ENCODE data around the gene ENO2.
A peak's percentile ranks its signal among the peaks of the same experiment; 100 is the strongest.
"Not testable (repeated sequence)": the region's sequence is repeated elsewhere in the genome, so short reads cannot be mapped to it uniquely, and the experiment has no call there.

The ENO2 gene

DNA sequence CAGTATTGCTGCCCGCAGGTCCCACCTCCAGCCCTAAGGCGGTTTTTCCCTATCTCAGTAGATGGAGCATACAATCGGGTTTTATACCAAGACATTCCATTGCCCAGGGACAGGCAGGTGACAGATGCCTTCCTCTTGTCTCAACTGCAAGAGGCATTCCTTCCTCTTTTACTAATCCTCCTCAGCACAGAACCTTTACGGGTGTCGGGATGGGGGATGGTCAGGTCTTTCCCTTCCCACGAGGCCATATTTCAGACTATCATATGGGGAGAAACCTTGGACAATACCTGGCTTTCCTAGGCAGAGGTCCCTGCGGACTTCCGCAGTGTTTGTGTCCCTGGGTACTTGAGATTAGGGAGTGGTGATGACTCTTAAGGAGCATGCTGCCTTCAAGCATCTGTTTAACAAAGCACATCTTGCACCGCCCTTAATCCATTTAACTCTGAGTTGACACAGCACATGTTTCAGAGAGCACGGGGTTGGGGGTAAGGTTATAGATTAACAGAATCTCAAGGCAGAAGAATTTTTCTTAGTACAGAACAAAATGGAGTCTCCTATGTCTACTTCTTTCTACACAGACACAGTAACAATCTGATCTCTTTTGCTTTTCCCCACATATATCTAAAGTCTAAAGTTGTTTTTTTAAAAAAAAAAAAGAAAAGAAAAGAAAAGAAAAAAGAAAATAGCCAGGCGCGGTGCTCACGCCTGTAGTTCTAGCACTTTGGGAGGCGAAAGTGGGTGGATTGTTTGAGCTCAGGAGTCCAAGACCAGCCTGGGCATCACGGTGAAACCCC, 28.0 kb upstream of the ENO2 start:
- H3K4me1 ChIP-seq (ENCODE audit: control insufficient read depth in 5 of 5, insufficient read depth in 5 of 5, low read length in 5 of 5); H3K4me3 ChIP-seq (ENCODE audit: low read depth in 1 of 5, low read length in 5 of 5); H3K9me3 ChIP-seq (ENCODE audit: control insufficient read depth in 5 of 5, low read length in 5 of 5); H3K27me3 ChIP-seq (ENCODE audit: control insufficient read depth in 5 of 5, insufficient read depth in 4 of 5, low read length in 5 of 5); H3K9ac ChIP-seq (ENCODE audit: low read length in 5 of 5); H3K27ac ChIP-seq (ENCODE audit: low read depth, low read length): not testable (repeated sequence)
- H3K36me3 ChIP-seq (ENCODE audit: control insufficient read depth in 5 of 5, insufficient read depth in 5 of 5, low read length in 5 of 5), result peaks cover 0 to 18% (median 7%) of the 10 kb centered on the region in 5 donors

DNA sequence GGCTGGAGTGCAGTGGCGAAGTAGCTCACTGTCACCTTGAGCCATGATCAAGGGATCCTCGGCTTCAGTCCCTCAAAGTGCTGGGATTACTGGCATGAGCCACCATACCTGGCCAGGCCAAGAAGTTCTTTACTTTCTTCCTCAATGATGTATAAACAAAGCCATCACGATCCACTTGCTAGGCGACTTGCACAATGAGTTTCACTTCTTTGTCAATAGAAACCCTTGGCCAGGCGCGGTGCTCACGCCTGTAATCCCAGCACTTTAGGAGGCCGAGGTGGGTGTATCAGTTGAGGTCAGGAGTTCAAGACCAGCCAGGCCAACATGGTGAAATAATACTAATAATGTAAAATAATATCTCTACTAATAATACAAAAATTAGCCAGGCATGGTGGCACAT, 26.9 kb upstream of the ENO2 start:
- no peak overlapping the region for H3K4me3 ChIP-seq (ENCODE audit: low read depth in 1 of 5, low read length in 5 of 5)
- peaks cover 0 to 18% (median 7%) of the 10 kb centered on the region in 5 donors for H3K36me3 ChIP-seq (ENCODE audit: control insufficient read depth in 5 of 5, insufficient read depth in 5 of 5, low read length in 5 of 5)
- no peaks in the 10 kb centered on the region for H3K27me3 ChIP-seq (ENCODE audit: control insufficient read depth in 5 of 5, insufficient read depth in 4 of 5, low read length in 5 of 5)
- no peak overlapping the region for H3K9ac ChIP-seq (ENCODE audit: low read length in 5 of 5)
- H3K9me3 ChIP-seq (ENCODE audit: control insufficient read depth in 5 of 5, low read length in 5 of 5), result no peaks in the 10 kb centered on the region
- H3K4me1 ChIP-seq (ENCODE audit: control insufficient read depth in 5 of 5, insufficient read depth in 5 of 5, low read length in 5 of 5), result peaks cover 0 to 13% (median 11%) of the 10 kb centered on the region in 5 donors
- H3K27ac ChIP-seq (ENCODE audit: low read depth, low read length), result no peak overlapping the region

DNA sequence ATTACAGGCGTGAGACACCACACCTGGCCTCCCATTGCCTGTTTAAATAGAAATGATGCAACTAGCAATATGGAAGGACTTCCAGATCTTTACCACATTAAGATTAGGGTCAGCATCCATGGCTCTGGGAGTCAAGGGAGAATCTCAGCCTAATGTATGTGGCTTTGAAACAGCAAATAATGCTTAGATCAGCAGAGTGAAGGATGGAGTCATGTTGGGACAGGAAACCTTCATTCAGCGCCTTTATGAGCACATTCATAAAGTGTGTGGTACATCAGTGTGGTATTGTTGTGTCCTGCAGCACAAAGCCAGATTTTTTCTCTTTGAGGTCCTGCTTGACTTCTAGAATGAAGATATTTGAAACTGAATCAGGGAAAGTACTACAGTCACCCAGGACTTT, 26.0 kb upstream of the ENO2 start:
- H3K9ac ChIP-seq (ENCODE audit: low read length in 5 of 5), result no peak overlapping the region
- no peaks in the 10 kb centered on the region for H3K9me3 ChIP-seq (ENCODE audit: control insufficient read depth in 5 of 5, low read length in 5 of 5)
- no peak overlapping the region for H3K27ac ChIP-seq (ENCODE audit: low read depth, low read length)
- H3K4me1 ChIP-seq (ENCODE audit: control insufficient read depth in 5 of 5, insufficient read depth in 5 of 5, low read length in 5 of 5), result peaks cover 0 to 13% (median 11%) of the 10 kb centered on the region in 5 donors
- H3K27me3 ChIP-seq (ENCODE audit: control insufficient read depth in 5 of 5, insufficient read depth in 4 of 5, low read length in 5 of 5), result no peaks in the 10 kb centered on the region
- peaks cover 0 to 18% (median 7%) of the 10 kb centered on the region in 5 donors for H3K36me3 ChIP-seq (ENCODE audit: control insufficient read depth in 5 of 5, insufficient read depth in 5 of 5, low read length in 5 of 5)
- H3K4me3 ChIP-seq (ENCODE audit: low read depth in 1 of 5, low read length in 5 of 5), result no peak overlapping the region

DNA sequence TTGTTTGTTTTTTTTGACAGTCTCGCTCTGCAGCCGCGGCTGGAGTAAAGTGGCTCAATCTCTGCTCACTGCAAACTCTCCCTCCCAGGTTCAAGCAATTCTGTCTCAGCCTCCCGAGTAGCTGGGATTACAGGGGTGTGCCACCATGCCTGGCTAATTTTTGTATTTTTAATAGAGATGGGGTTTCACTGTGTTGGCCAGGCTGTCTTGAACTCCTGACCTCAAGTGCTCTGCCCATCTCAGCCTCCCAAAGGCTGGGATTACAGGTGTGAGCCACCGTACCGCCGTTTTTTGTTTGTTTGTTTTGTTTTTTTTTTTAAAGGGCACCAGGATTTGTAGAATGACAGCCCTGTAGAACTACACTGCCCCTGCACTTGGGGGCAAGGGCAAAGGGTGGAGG, 25.6 kb upstream of the ENO2 start:
- H3K27ac ChIP-seq (ENCODE audit: low read depth, low read length); H3K9me3 ChIP-seq (ENCODE audit: control insufficient read depth in 5 of 5, low read length in 5 of 5); H3K9ac ChIP-seq (ENCODE audit: low read length in 5 of 5); H3K27me3 ChIP-seq (ENCODE audit: control insufficient read depth in 5 of 5, insufficient read depth in 4 of 5, low read length in 5 of 5); H3K4me3 ChIP-seq (ENCODE audit: low read depth in 1 of 5, low read length in 5 of 5): not testable (repeated sequence)
- peaks cover 0 to 15% (median 5%) of the 10 kb centered on the region in 5 donors for H3K36me3 ChIP-seq (ENCODE audit: control insufficient read depth in 5 of 5, insufficient read depth in 5 of 5, low read length in 5 of 5)
- peaks cover 0 to 13% (median 11%) of the 10 kb centered on the region in 5 donors for H3K4me1 ChIP-seq (ENCODE audit: control insufficient read depth in 5 of 5, insufficient read depth in 5 of 5, low read length in 5 of 5)

DNA sequence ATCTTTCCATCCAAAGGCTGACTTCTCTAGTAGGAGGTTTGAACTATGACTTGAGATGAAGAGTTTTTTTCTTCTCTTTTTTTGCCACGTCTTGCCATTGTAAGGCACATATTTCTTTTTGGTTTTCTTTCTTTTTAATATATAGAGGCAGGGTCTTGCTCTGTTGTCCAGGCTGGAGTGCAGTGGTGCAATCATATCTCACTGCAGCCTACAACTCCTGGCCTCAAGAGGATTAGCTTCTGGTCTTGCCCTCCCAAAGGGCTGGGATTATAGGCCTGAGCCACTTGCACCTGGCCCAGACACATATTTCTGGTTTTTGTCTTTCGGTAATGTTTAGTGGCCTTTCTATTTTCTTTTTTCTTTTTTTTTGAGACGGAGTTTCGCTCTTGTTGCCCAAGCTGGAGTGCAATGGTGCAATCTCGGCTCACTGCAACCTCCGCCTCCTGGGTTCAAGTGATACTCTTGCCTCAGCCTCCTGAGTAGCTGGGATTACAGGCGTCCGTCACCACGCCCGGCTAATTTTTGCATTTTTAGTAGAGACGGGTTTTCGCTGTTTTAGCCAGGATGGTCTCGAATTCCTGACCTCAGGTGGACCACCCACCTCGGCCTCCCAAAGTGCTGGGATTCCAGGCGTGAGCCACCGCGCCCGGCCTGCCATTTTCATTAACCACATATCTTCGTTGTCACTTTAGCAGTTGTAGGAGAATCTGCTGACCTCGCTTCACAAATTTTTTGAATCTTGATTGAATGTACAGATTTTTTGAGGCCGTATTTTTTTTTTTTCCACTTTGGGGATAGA, 24.4 kb upstream of the ENO2 start:
- peak overlapping the region in 2 of 5 donors; percentile 68 to 76 for H3K4me3 ChIP-seq (ENCODE audit: low read depth in 1 of 5, low read length in 5 of 5)
- peak overlapping the region; percentile 95 for H3K27ac ChIP-seq (ENCODE audit: low read depth, low read length)
- not testable (repeated sequence) for H3K27me3 ChIP-seq (ENCODE audit: control insufficient read depth in 5 of 5, insufficient read depth in 4 of 5, low read length in 5 of 5); H3K36me3 ChIP-seq (ENCODE audit: control insufficient read depth in 5 of 5, insufficient read depth in 5 of 5, low read length in 5 of 5); H3K9me3 ChIP-seq (ENCODE audit: control insufficient read depth in 5 of 5, low read length in 5 of 5)
- H3K9ac ChIP-seq (ENCODE audit: low read length in 5 of 5), result peak overlapping the region in 3 of 5 donors; percentile 43 to 79 (median 75)
- H3K4me1 ChIP-seq (ENCODE audit: control insufficient read depth in 5 of 5, insufficient read depth in 5 of 5, low read length in 5 of 5), result peaks cover 0 to 13% (median 11%) of the 10 kb centered on the region in 5 donors

DNA sequence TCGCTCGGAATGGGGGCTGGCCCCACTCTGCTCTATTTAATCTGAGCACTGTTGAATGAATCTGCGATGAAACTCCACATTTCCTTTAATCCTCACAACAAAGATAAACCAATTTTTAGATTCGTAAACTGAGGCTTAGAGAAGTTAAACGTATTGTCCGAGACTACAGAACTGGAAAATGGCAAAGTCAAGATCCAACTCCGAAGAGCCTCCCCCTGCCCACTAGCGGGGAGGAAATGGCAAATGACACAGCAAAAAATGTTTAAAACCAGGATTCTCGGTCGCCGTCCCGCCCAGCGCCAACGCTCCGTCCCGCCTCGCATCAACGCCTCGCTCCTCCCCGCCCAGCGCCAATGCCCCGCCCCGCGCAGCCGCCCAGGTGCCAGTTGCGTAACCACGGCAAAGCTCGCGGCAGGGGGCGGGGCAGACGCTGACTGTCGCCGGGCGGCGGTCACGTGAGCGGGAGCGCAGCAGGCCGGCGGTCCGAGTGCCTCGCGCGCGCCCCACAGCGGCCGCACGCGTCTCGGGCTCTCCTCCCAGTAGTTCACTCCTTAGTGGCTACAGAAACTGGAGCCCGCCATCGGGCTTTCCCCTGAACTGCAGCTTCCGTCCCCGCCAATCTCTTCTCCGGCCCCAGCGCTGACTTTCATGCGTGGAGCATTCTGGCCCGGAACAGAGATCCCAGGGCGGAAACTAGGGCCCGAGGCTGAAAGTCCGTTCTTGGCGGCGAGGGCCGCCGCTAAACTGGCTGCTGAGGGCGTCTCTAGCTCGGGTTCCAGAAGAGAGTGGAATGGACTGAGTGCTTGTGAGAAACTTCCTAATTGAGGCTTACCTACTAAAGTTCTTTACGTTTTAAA, 23.4 kb upstream of the ENO2 start:
- Histone ChIP-seq H3K27me3 (ENCODE audit: control insufficient read depth in 5 of 5, insufficient read depth in 4 of 5, low read length in 5 of 5) (no peaks in the 10 kb centered on the region), H3K9ac (ENCODE audit: low read length in 5 of 5) (peak overlapping the region; percentile 77 to 94 (median 88)), H3K4me3 (ENCODE audit: low read depth in 1 of 5, low read length in 5 of 5) (peak overlapping the region; percentile 61 to 76 (median 69)), H3K4me1 (ENCODE audit: control insufficient read depth in 5 of 5, insufficient read depth in 5 of 5, low read length in 5 of 5) (peaks cover 0 to 13% (median 11%) of the 10 kb centered on the region in 5 donors), H3K9me3 (ENCODE audit: control insufficient read depth in 5 of 5, low read length in 5 of 5) (no peaks in the 10 kb centered on the region), H3K36me3 (ENCODE audit: control insufficient read depth in 5 of 5, insufficient read depth in 5 of 5, low read length in 5 of 5) (no peaks in the 10 kb centered on the region), H3K27ac (ENCODE audit: low read depth, low read length) (peak overlapping the region; percentile 95)

DNA sequence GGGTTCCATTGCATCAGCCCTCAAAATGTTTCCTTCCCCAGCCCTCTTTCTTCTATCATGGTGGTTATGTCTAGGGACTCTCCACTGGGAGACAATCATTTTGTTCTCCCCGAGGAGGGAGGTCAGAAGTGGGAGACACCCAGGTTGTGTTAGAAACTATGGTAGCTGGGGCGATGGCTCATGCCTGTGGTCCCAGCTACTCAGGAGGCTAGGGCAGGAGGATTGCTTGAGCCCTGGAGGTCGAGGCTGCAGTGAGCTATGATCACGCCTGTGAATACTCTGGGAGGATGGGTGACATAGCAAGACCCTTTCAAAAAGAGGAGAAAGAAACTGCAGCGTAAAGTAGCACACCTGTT, 22.8 kb upstream of the ENO2 start:
- Histone ChIP-seq H3K4me3 (ENCODE audit: low read depth in 1 of 5, low read length in 5 of 5) (peak overlapping the region; percentile 61 to 75 (median 65)), H3K27me3 (ENCODE audit: control insufficient read depth in 5 of 5, insufficient read depth in 4 of 5, low read length in 5 of 5) (no peaks in the 10 kb centered on the region), H3K4me1 (ENCODE audit: control insufficient read depth in 5 of 5, insufficient read depth in 5 of 5, low read length in 5 of 5) (peaks cover 0 to 13% (median 11%) of the 10 kb centered on the region in 5 donors), H3K27ac (ENCODE audit: low read depth, low read length) (peak overlapping the region; percentile 94), H3K9me3 (ENCODE audit: control insufficient read depth in 5 of 5, low read length in 5 of 5) (no peaks in the 10 kb centered on the region), H3K36me3 (ENCODE audit: control insufficient read depth in 5 of 5, insufficient read depth in 5 of 5, low read length in 5 of 5) (no peaks in the 10 kb centered on the region), H3K9ac (ENCODE audit: low read length in 5 of 5) (peak overlapping the region; percentile 77 to 94 (median 88))

DNA sequence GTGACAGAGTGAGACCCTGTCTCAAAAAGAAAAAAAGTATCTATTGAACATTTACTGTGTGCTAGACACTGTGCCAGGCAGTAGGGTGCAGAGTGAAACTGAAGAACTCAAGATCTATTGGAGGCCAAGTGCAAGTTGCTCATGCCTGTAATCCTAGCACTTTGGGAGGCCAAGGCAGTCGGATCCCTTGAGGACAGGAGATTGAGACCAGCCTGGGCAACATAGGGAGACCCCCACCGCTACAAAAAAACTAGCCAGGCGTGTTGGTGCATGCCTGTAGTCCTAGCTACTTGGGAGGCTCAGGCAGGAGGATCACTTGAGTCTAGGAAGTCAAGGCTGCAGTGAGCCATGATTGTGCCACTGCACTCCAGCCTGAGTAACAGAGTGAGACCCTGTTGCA, 21.7 kb upstream of the ENO2 start:
- not testable (repeated sequence) for H3K4me3 ChIP-seq (ENCODE audit: low read depth in 1 of 5, low read length in 5 of 5); H3K36me3 ChIP-seq (ENCODE audit: control insufficient read depth in 5 of 5, insufficient read depth in 5 of 5, low read length in 5 of 5)
- peaks cover 0 to 13% (median 11%) of the 10 kb centered on the region in 5 donors for H3K4me1 ChIP-seq (ENCODE audit: control insufficient read depth in 5 of 5, insufficient read depth in 5 of 5, low read length in 5 of 5)

DNA sequence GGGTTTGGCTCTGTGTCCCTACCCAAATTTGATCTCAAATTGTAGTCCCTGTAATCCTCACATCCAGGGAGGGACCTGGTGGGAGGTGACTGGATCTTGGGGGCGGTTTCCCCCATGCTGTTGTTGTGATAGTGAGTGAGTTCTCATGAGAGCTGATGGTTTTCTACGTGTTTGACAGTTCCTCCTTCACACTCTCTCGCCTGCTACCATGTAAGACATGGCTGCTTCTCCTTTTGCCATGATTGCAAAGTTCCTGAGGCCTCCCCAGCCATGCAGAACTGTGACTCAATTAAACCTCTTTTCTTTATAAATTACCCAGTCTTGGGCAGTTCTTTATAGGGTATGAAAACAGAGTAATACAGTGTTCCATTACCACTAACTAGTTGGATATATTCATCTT, 20.1 kb upstream of the ENO2 start:
- Histone ChIP-seq H3K27ac (ENCODE audit: low read depth, low read length) (no peak overlapping the region), H3K4me1 (ENCODE audit: control insufficient read depth in 5 of 5, insufficient read depth in 5 of 5, low read length in 5 of 5) (peaks cover 0 to 13% (median 11%) of the 10 kb centered on the region in 5 donors)

More for the DNA sequence above, 21.7 kb upstream of the ENO2 start:
- not testable (repeated sequence) for H3K27me3 ChIP-seq (ENCODE audit: control insufficient read depth in 5 of 5, insufficient read depth in 4 of 5, low read length in 5 of 5); H3K27ac ChIP-seq (ENCODE audit: low read depth, low read length); H3K9ac ChIP-seq (ENCODE audit: low read length in 5 of 5); H3K9me3 ChIP-seq (ENCODE audit: control insufficient read depth in 5 of 5, low read length in 5 of 5)

More for the DNA sequence above, 20.1 kb upstream of the ENO2 start:
- Histone ChIP-seq H3K9ac (ENCODE audit: low read length in 5 of 5) (no peak overlapping the region), H3K27me3 (ENCODE audit: control insufficient read depth in 5 of 5, insufficient read depth in 4 of 5, low read length in 5 of 5) (no peaks in the 10 kb centered on the region), H3K36me3 (ENCODE audit: control insufficient read depth in 5 of 5, insufficient read depth in 5 of 5, low read length in 5 of 5) (no peaks in the 10 kb centered on the region), H3K4me3 (ENCODE audit: low read depth in 1 of 5, low read length in 5 of 5) (no peak overlapping the region), H3K9me3 (ENCODE audit: control insufficient read depth in 5 of 5, low read length in 5 of 5) (no peaks in the 10 kb centered on the region)
